ENCODE results near the gene LMX1B. TPM values are rescaled to one million over a fixed set of nuclear protein-coding genes. Genes with fewer than 3 reads are reported as not detected.
A peak's percentile ranks its signal among the peaks of the same experiment; 100 is the strongest.

The LMX1B gene
- total and polyA plus RNA-seq, 7 experiments from 2014 or later, result not detected

GRCh38 chr9:126700296-126700695 is 86.6 kb downstream of the LMX1B start:
- ATAC-seq (no peak), DNase-seq (no peak)
- H3K36me3 Mint-ChIP-seq, result no peaks in the 10 kb centered on the region
- Histone ChIP-seq H3K4me1 (ENCODE audit: control insufficient read depth in 2 of 2, insufficient read depth in 2 of 2, low read length in 2 of 2) (peaks cover 0 to 5% of the 10 kb centered on the region in 2 donors), H3K27ac (ENCODE audit: low read depth, low read length) (no peak overlapping the region), H3K4me3 (ENCODE audit: low read length) (no peak overlapping the region), H3K36me3 (ENCODE audit: control insufficient read depth in 2 of 3, insufficient read depth in 3 of 3, low read length in 3 of 3) (no peaks in the 10 kb centered on the region), H3K27me3 (ENCODE audit: control insufficient read depth in 2 of 2, insufficient read depth in 2 of 2, low read length in 2 of 2) (no peaks in the 10 kb centered on the region), H3K9me3 (ENCODE audit: control insufficient read depth in 2 of 3, low read length in 3 of 3) (no peaks in the 10 kb centered on the region)
- H3K27me3 Mint-ChIP-seq, result peaks cover 13 to 33% (median 26%) of the 10 kb centered on the region in 5 donors
- H3K9me3 Mint-ChIP-seq, result no peaks in the 10 kb centered on the region
- POLR2A ChIA-PET, result no interaction called here
- peaks cover 4 to 10% (median 10%) of the 10 kb centered on the region in 7 donors for H3K4me1 Mint-ChIP-seq
- H3K27ac Mint-ChIP-seq, result no peak overlapping the region
- intact Hi-C loops (cut with micrococcal nuclease), result no loop called here
- H3K4me3 Mint-ChIP-seq, result no peak overlapping the region
- CTCF ChIA-PET, result no interaction called here

GRCh38 chr9:126700903-126701812 is 87.4 kb downstream of the LMX1B start:
- H3K4me1 Mint-ChIP-seq, result peaks cover 7 to 15% (median 14%) of the 10 kb centered on the region in 7 donors
- H3K27ac Mint-ChIP-seq, result no peak overlapping the region
- H3K9me3 ChIP-seq (ENCODE audit: control insufficient read depth in 2 of 3, low read length in 3 of 3), result no peaks in the 10 kb centered on the region
- H3K9me3 Mint-ChIP-seq, result no peaks in the 10 kb centered on the region
- H3K27ac ChIP-seq (ENCODE audit: low read depth, low read length), result no peak overlapping the region
- H3K36me3 Mint-ChIP-seq, result no peaks in the 10 kb centered on the region
- ChIA-PET CTCF (interaction anchor here (10.5 kb wide), 1 partner anchor 79 kb away, joined by 244 read pairs; no protein-coding TSS in a partner anchor), POLR2A (no interaction called here)
- H3K36me3 ChIP-seq (ENCODE audit: control insufficient read depth in 2 of 3, insufficient read depth in 3 of 3, low read length in 3 of 3), result no peaks in the 10 kb centered on the region
- H3K27me3 Mint-ChIP-seq, result peaks cover 13 to 35% (median 25%) of the 10 kb centered on the region in 5 donors
- intact Hi-C loops (cut with micrococcal nuclease), result no loop called here
- H3K4me3 ChIP-seq (ENCODE audit: low read length), result no peak overlapping the region
- no peaks in the 10 kb centered on the region for H3K27me3 ChIP-seq (ENCODE audit: control insufficient read depth in 2 of 2, insufficient read depth in 2 of 2, low read length in 2 of 2)
- no peak for ATAC-seq
- DNase-seq, result no peak
- H3K4me1 ChIP-seq (ENCODE audit: control insufficient read depth in 2 of 2, insufficient read depth in 2 of 2, low read length in 2 of 2), result peaks cover under 1 to 10% of the 10 kb centered on the region in 2 donors
- no peak overlapping the region for H3K4me3 Mint-ChIP-seq

- no peaks in the 10 kb centered on the region for H3K36me3 ChIP-seq (ENCODE audit: control insufficient read depth in 2 of 3, insufficient read depth in 3 of 3, low read length in 3 of 3)
- peaks cover 3 to 10% of the 10 kb centered on the region in 2 donors for H3K4me1 ChIP-seq (ENCODE audit: control insufficient read depth in 2 of 2, insufficient read depth in 2 of 2, low read length in 2 of 2)
- H3K27ac Mint-ChIP-seq, result no peak overlapping the region
- no peaks in the 10 kb centered on the region for H3K9me3 Mint-ChIP-seq
- peaks cover 10 to 21% (median 20%) of the 10 kb centered on the region in 7 donors for H3K4me1 Mint-ChIP-seq
- H3K27ac ChIP-seq (ENCODE audit: low read depth, low read length), result no peak overlapping the region
- ATAC-seq (no peak), DNase-seq (no peak)
- H3K27me3 Mint-ChIP-seq, result peaks cover 13 to 35% (median 26%) of the 10 kb centered on the region in 5 donors
- no peaks in the 10 kb centered on the region for H3K27me3 ChIP-seq (ENCODE audit: control insufficient read depth in 2 of 2, insufficient read depth in 2 of 2, low read length in 2 of 2)
- no peak overlapping the region for H3K4me3 Mint-ChIP-seq
- H3K4me3 ChIP-seq (ENCODE audit: low read length), result no peak overlapping the region
- no peaks in the 10 kb centered on the region for H3K36me3 Mint-ChIP-seq
- CTCF ChIA-PET, result interaction anchor here (10.5 kb wide), 1 partner anchor 78 kb away, joined by 244 read pairs; no protein-coding TSS in a partner anchor
- no peaks in the 10 kb centered on the region for H3K9me3 ChIP-seq (ENCODE audit: control insufficient read depth in 2 of 3, low read length in 3 of 3)
- intact Hi-C loops (cut with micrococcal nuclease), result no loop called here
- POLR2A ChIA-PET, result no interaction called here
Measured at GRCh38 chr9:126701813-126702140, 88.0 kb downstream of the LMX1B start.

- Mint-ChIP-seq H3K4me1 (peaks cover 10 to 23% (median 22%) of the 10 kb centered on the region in 7 donors), H3K27me3 (peaks cover 13 to 35% (median 26%) of the 10 kb centered on the region in 5 donors), H3K4me3 (no peak overlapping the region), H3K27ac (no peak overlapping the region), H3K9me3 (no peaks in the 10 kb centered on the region), H3K36me3 (no peaks in the 10 kb centered on the region)
- ATAC-seq (no peak), DNase-seq (peak in 4 of 9 donors; percentile 22 to 60 (median 34))
- no peak overlapping the region for H3K4me3 ChIP-seq (ENCODE audit: low read length)
- intact Hi-C loops (cut with micrococcal nuclease), result no loop called here
- H3K27ac ChIP-seq (ENCODE audit: low read depth, low read length), result no peak overlapping the region
- peaks cover 3 to 10% of the 10 kb centered on the region in 2 donors for H3K4me1 ChIP-seq (ENCODE audit: control insufficient read depth in 2 of 2, insufficient read depth in 2 of 2, low read length in 2 of 2)
- H3K9me3 ChIP-seq (ENCODE audit: control insufficient read depth in 2 of 3, low read length in 3 of 3), result no peaks in the 10 kb centered on the region
- ChIA-PET CTCF (interaction anchor here (0.6 to 10.5 kb wide), 4 partner anchors 14 to 100 kb away, joined by 3 to 244 read pairs (median 4); no protein-coding TSS in a partner anchor), POLR2A (no interaction called here)
- no peaks in the 10 kb centered on the region for H3K27me3 ChIP-seq (ENCODE audit: control insufficient read depth in 2 of 2, insufficient read depth in 2 of 2, low read length in 2 of 2)
- no peaks in the 10 kb centered on the region for H3K36me3 ChIP-seq (ENCODE audit: control insufficient read depth in 2 of 3, insufficient read depth in 3 of 3, low read length in 3 of 3)
Measured at GRCh38 chr9:126702151-126703001, 88.6 kb downstream of the LMX1B start.

- Histone ChIP-seq H3K36me3 (ENCODE audit: control insufficient read depth in 2 of 3, insufficient read depth in 3 of 3, low read length in 3 of 3) (no peaks in the 10 kb centered on the region), H3K4me3 (ENCODE audit: low read length) (no peak overlapping the region), H3K4me1 (ENCODE audit: control insufficient read depth in 2 of 2, insufficient read depth in 2 of 2, low read length in 2 of 2) (peaks cover 3 to 10% of the 10 kb centered on the region in 2 donors), H3K27ac (ENCODE audit: low read depth, low read length) (no peak overlapping the region), H3K9me3 (ENCODE audit: control insufficient read depth in 2 of 3, low read length in 3 of 3) (no peaks in the 10 kb centered on the region), H3K27me3 (ENCODE audit: control insufficient read depth in 2 of 2, insufficient read depth in 2 of 2, low read length in 2 of 2) (no peaks in the 10 kb centered on the region)
- no peak for ATAC-seq
- Mint-ChIP-seq H3K27ac (no peak overlapping the region), H3K9me3 (no peaks in the 10 kb centered on the region), H3K27me3 (peaks cover 13 to 35% (median 26%) of the 10 kb centered on the region in 5 donors), H3K4me3 (no peak overlapping the region), H3K4me1 (peaks cover 10 to 23% (median 22%) of the 10 kb centered on the region in 7 donors), H3K36me3 (no peaks in the 10 kb centered on the region)
- DNase-seq, result no peak
- intact Hi-C loops (cut with micrococcal nuclease), result no loop called here
- CTCF ChIA-PET, result interaction anchor here (0.8 to 10.5 kb wide), 4 partner anchors 16 to 100 kb away, joined by 3 to 244 read pairs (median 4); no protein-coding TSS in a partner anchor
- POLR2A ChIA-PET, result no interaction called here
Measured at GRCh38 chr9:126703002-126703865, 89.5 kb downstream of the LMX1B start.

- H3K36me3 ChIP-seq (ENCODE audit: control insufficient read depth in 2 of 3, insufficient read depth in 3 of 3, low read length in 3 of 3), result no peaks in the 10 kb centered on the region
- CTCF ChIA-PET, result interaction anchor here (0.8 to 10.5 kb wide), 2 partner anchors 16 to 76 kb away, joined by 4 to 244 read pairs; no protein-coding TSS in a partner anchor
- H3K27me3 Mint-ChIP-seq, result peaks cover 13 to 35% (median 26%) of the 10 kb centered on the region in 5 donors
Measured at GRCh38 chr9:126703866-126704156, 90.1 kb downstream of the LMX1B start.

More at GRCh38 chr9:126703866-126704156, 90.1 kb downstream of the LMX1B start:
- Mint-ChIP-seq H3K4me3 (no peak overlapping the region), H3K4me1 (peaks cover 10 to 23% (median 22%) of the 10 kb centered on the region in 7 donors), H3K9me3 (no peaks in the 10 kb centered on the region), H3K27ac (no peak overlapping the region), H3K36me3 (no peaks in the 10 kb centered on the region)
- no peak for DNase-seq
- intact Hi-C loops (cut with micrococcal nuclease), result no loop called here
- no peaks in the 10 kb centered on the region for H3K27me3 ChIP-seq (ENCODE audit: control insufficient read depth in 2 of 2, insufficient read depth in 2 of 2, low read length in 2 of 2)
- no peaks in the 10 kb centered on the region for H3K9me3 ChIP-seq (ENCODE audit: control insufficient read depth in 2 of 3, low read length in 3 of 3)
- peaks cover 3 to 10% of the 10 kb centered on the region in 2 donors for H3K4me1 ChIP-seq (ENCODE audit: control insufficient read depth in 2 of 2, insufficient read depth in 2 of 2, low read length in 2 of 2)
- POLR2A ChIA-PET, result interaction anchor here (2.3 kb wide), 1 partner anchor 78 kb away, joined by 10 read pairs; no protein-coding TSS in a partner anchor
- no peak overlapping the region for H3K27ac ChIP-seq (ENCODE audit: low read depth, low read length)
- ATAC-seq, result no peak
- no peak overlapping the region for H3K4me3 ChIP-seq (ENCODE audit: low read length)

Data from naive thymus-derived CD4-positive, alpha-beta T cell (primary cell).